HepG2 (cell line): ENCODE results near the gene JMJD8.
"Not testable (repeated sequence)": the region's sequence is repeated elsewhere in the genome, so short reads cannot be mapped to it uniquely, and the experiment has no call there.

Source experiments
- CHD4 ChIP-seq: fragments of 200-600 bp; sonication (generic); IDR thresholded peaks from 2 replicates; pipeline ENCODE4 v1.7.0; 2017; ENCODE audit warnings: mild to moderate bottlenecking, low read length, borderline replicate concordance
- CSRNP1 ChIP-seq: sonication (generic); formaldehyde crosslinking; IDR thresholded peaks from 2 replicates; pipeline ENCODE4 v1.8.1; 2023; ENCODE audit warnings: mild to moderate bottlenecking, missing genetic modification reagents
- CTCF ChIP-seq: sonication (generic); formaldehyde crosslinking; IDR thresholded peaks from 2 replicates; pipeline ENCODE4 v1.5.0; 2020; ENCODE audit warnings: mild to moderate bottlenecking, missing genetic modification reagents, moderate library complexity
- HDAC1 ChIP-seq: sonication (generic); formaldehyde crosslinking; IDR thresholded peaks from 2 replicates; pipeline ENCODE4 v1.5.1; 2020; ENCODE audit warnings: mild to moderate bottlenecking, missing genetic modification reagents
- MIER3 ChIP-seq: IDR thresholded peaks from 2 replicates; pipeline ENCODE4 v1.6.1; 2016; ENCODE audit warnings: missing compliant biosample characterization, borderline replicate concordance
- YY1 ChIP-seq: IDR thresholded peaks from 2 replicates; pipeline ENCODE4 v1.6.1; 2011; ENCODE audit warnings: low read length, low read depth, moderate library complexity, mild to moderate bottlenecking; ENCODE audit not compliant: insufficient read depth, insufficient replicate concordance
- ZBTB7A ChIP-seq: sonication (generic); formaldehyde crosslinking; IDR thresholded peaks from 2 replicates; pipeline ENCODE4 v1.8.0; 2022; ENCODE audit warnings: mild to moderate bottlenecking, missing genetic modification reagents
- ZSCAN20 ChIP-seq: sonication (generic); formaldehyde crosslinking; IDR thresholded peaks from 2 replicates; pipeline ENCODE4 v1.4.0; 2020; ENCODE audit warnings: missing genetic modification reagents, mild to moderate bottlenecking, borderline replicate concordance

GRCh38 chr16:691242-691641 is 7.1 kb upstream of the JMJD8 start:
- not testable (repeated sequence) for TF ChIP-seq CSRNP1 (CRISPR knock-in tag); ZBTB7A; MIER3 (CRISPR knock-in tag); HDAC1; YY1; CTCF (CRISPR knock-in tag); ZSCAN20 (CRISPR knock-in tag); CHD4
